PFSK-1 (cell line): ENCODE results near the gene MGAT4B.

ENCODE experiments used
- FOXP2 ChIP-seq: optimal IDR thresholded peaks from 2 replicates; pipeline ENCODE3; 2011; ENCODE audit warnings: borderline replicate concordance, control low read depth, inconsistent platforms; ENCODE audit not compliant: insufficient read depth; ENCODE audit errors: extremely low read length, extremely low read depth
- POLR2AphosphoS5 ChIP-seq: IDR thresholded peaks from 2 replicates; pipeline ENCODE4 v1.6.1; 2012; ENCODE audit warnings: low read depth, mild to moderate bottlenecking, control low read depth, low read length, moderate library complexity
- SIN3A ChIP-seq: IDR thresholded peaks from 2 replicates; pipeline ENCODE4 v1.6.1; 2012; ENCODE audit warnings: mild to moderate bottlenecking, low read length, moderate library complexity, borderline replicate concordance; ENCODE audit not compliant: insufficient read depth
- TAF1 ChIP-seq: IDR thresholded peaks from 2 replicates; pipeline ENCODE4 v1.6.1; 2012; ENCODE audit warnings: low read length, control low read depth, borderline replicate concordance; ENCODE audit not compliant: insufficient read depth
- TF ChIP-seq, protein P1 (sequence below), 2 experiments: IDR thresholded peaks; 2 replicates each; pipeline versions ENCODE4 v1.6.1 to v1.8.0; 2011 to 2012; ENCODE audit warnings: low read depth in 2 of 2, low read length in 2 of 2, control low read depth in 1 of 2, inconsistent platforms in 1 of 2, mild to moderate bottlenecking in 1 of 2, moderate library complexity in 1 of 2; ENCODE audit not compliant: insufficient read depth in 1 of 2

MGAT4B gene

GRCh38 chr5:179804555-179804947 is 2.1 kb downstream of the MGAT4B start:
- no peak for TF ChIP-seq FOXP2
- TF ChIP-seq, protein P1, sequence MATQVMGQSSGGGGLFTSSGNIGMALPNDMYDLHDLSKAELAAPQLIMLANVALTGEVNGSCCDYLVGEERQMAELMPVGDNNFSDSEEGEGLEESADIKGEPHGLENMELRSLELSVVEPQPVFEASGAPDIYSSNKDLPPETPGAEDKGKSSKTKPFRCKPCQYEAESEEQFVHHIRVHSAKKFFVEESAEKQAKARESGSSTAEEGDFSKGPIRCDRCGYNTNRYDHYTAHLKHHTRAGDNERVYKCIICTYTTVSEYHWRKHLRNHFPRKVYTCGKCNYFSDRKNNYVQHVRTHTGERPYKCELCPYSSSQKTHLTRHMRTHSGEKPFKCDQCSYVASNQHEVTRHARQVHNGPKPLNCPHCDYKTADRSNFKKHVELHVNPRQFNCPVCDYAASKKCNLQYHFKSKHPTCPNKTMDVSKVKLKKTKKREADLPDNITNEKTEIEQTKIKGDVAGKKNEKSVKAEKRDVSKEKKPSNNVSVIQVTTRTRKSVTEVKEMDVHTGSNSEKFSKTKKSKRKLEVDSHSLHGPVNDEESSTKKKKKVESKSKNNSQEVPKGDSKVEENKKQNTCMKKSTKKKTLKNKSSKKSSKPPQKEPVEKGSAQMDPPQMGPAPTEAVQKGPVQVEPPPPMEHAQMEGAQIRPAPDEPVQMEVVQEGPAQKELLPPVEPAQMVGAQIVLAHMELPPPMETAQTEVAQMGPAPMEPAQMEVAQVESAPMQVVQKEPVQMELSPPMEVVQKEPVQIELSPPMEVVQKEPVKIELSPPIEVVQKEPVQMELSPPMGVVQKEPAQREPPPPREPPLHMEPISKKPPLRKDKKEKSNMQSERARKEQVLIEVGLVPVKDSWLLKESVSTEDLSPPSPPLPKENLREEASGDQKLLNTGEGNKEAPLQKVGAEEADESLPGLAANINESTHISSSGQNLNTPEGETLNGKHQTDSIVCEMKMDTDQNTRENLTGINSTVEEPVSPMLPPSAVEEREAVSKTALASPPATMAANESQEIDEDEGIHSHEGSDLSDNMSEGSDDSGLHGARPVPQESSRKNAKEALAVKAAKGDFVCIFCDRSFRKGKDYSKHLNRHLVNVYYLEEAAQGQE (IDR thresholded peaks at IDR 0.05; ENCODE audit: insufficient read depth in 1 of 2, low read depth in 2 of 2, low read length in 2 of 2), result no peak

DNA sequence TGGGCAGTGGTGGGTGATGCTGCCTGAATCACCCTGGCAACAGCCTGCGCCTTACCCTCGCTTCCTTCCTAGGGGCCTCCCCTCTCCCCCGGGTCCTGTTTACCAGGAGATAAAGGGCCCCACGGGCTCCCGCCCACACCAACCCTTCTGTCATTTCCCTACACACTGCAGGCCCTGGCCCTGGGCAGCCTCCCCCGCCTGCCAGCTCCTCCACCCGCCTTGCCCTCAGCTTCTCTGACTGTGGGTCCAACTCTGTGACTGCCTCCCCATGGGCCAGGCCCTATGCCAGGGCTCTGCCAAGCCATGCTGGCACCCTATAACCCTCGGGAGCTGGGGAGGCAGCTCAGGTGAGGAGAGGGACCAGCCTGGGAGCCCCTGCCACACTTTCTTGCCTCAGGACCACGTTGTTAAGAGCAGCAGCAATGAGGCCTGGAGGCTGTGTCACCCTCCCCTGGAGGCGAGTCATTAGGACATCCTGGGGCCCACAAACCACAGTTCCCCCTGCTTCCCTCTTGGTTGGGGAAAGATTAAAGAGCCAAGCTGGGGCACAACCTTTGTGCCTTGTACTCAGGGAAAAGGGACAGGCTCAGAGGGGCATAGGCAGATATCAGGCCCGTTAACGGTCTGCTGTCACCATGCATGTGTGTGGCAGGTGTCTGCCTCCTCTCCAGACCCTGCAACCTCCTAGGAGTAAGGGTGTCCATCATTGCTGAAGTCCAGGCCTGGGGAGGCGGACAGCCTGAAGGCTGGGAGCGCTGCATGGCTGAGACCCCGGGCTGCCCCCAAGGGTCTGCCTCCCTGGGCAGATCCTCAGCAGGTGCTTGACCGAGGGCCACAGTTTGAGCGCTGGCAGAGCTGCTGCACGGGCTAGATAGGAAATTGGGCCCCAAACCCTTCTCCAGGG is 2.8 kb downstream of the MGAT4B start:
- TF ChIP-seq, protein P1 (IDR thresholded peaks at IDR 0.05; ENCODE audit: insufficient read depth in 1 of 2, low read depth in 2 of 2, low read length in 2 of 2), result no peak
- no peak for TF ChIP-seq FOXP2
- no peak for TF ChIP-seq SIN3A
- no peak for TF ChIP-seq TAF1
- TF ChIP-seq POLR2AphosphoS5, result no peak

- TF ChIP-seq, protein P1 (IDR thresholded peaks at IDR 0.05; ENCODE audit: insufficient read depth in 1 of 2, low read depth in 2 of 2, low read length in 2 of 2), result no peak
- TF ChIP-seq POLR2AphosphoS5, result no peak
- no peak for TF ChIP-seq FOXP2
- no peak for TF ChIP-seq TAF1
- no peak for TF ChIP-seq SIN3A
Observed at GRCh38 chr5:179802950-179803562, 3.6 kb downstream of the MGAT4B start.

DNA sequence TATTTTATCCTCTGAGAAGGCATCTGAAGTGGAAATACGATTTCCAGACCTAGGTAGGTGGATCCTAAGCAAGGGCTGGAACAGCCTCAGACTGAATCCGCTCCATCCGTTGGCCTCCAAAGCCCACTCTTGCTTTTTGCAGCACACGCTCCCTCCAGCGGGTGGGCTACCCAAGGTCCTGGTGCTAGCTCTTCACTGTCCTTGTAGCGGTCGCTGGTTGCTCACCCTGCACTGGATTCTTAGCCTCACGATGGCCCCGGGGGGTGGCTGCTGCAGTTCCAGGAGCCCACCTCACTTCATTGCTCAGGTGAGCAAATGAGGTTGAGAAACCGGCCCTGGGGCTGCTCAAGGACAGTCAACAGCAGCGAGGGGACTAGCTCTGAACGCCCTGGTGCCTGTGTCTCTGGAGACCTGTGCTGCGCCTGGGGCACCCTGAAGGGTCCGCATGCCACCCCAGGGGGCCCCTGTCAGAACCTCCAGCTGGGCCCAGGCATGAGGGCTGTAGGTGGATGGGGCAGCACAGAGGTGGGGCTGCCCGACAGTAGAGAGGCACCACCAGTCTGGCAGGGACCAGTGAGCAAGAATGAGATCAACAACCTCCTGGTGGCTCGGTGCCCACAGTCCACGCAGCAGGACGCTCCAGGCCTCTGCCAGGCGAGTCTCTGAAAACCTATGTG is 4.3 kb downstream of the MGAT4B start:
- TF ChIP-seq FOXP2, result no peak
- TF ChIP-seq POLR2AphosphoS5, result no peak
- TF ChIP-seq TAF1, result no peak
- no peak for TF ChIP-seq SIN3A
- TF ChIP-seq, protein P1 (IDR thresholded peaks at IDR 0.05; ENCODE audit: insufficient read depth in 1 of 2, low read depth in 2 of 2, low read length in 2 of 2), result no peak
